CD14-positive monocyte (primary cell): ENCODE measurements around the gene VAMP2. TPM values are rescaled to one million over a fixed set of nuclear protein-coding genes. Genes with fewer than 3 reads are reported as not detected.

Experiments
- DNase-seq, 3 donors: peaks; one replicate each; pipeline ENCODE4 v3.0.0-alpha.2; 2011 to 2022
- H2AFZ ChIP-seq: 2 replicates; pipeline ENCODE4 v1.6.0; 2012; ENCODE audit warnings: mild to moderate bottlenecking, low read depth, low read length, inconsistent platforms; ENCODE audit not compliant: insufficient read depth, poor library complexity, severe bottlenecking
- H3K27ac ChIP-seq, 2 donors: 1 replicate in 1 of 2; 2 replicates in 1 of 2; pipeline ENCODE4 v1.5.1; 2012 to 2013; ENCODE audit warnings: low read length in 2 of 2, control low read depth in 1 of 2, inconsistent platforms in 1 of 2, low read depth in 1 of 2, mild to moderate bottlenecking in 1 of 2
- H3K27me3 ChIP-seq, 2 donors: one replicate each; pipeline versions ENCODE4 v1.6.0 to v1.6.1; 2011 to 2013; ENCODE audit warnings: low read length in 2 of 2; ENCODE audit not compliant: control insufficient read depth in 2 of 2, insufficient read depth in 2 of 2
- H3K36me3 ChIP-seq, 2 donors: replicated peaks in 1 of 2; 1 replicate in 1 of 2; 2 replicates in 1 of 2; pipeline versions ENCODE4 v1.5.1 to v1.6.1; 2012 to 2013; ENCODE audit warnings: low read length in 2 of 2, control low read depth in 1 of 2, inconsistent platforms in 1 of 2, mild to moderate bottlenecking in 1 of 2; ENCODE audit not compliant: insufficient read depth in 2 of 2, control insufficient read depth in 1 of 2
- H3K4me1 ChIP-seq, 2 donors: 1 replicate in 1 of 2; 2 replicates in 1 of 2; pipeline versions ENCODE4 v1.5.1 to v1.6.1; 2012 to 2013; ENCODE audit warnings: low read length in 2 of 2, control low read depth in 1 of 2, inconsistent platforms in 1 of 2, mild to moderate bottlenecking in 1 of 2, moderate library complexity in 1 of 2; ENCODE audit not compliant: insufficient read depth in 2 of 2, control insufficient read depth in 1 of 2
- H3K4me2 ChIP-seq: replicated peaks from 2 replicates; pipeline ENCODE3; 2012; ENCODE audit warnings: low read length, moderate library complexity, mild to moderate bottlenecking; ENCODE audit not compliant: poor library complexity, severe bottlenecking; ENCODE audit errors: extremely low read depth
- H3K4me3 ChIP-seq, 3 experiments: fragments of 200-600 bp in 1 of 3; sonication (generic) in 1 of 3; replicated peaks in 1 of 3; 1 replicate in 2 of 3; 2 replicates in 1 of 3; pipeline ENCODE4 v1.5.1; 2011 to 2013; ENCODE audit warnings: low read length in 3 of 3, mild to moderate bottlenecking in 3 of 3, control low read depth in 2 of 3, low read depth in 2 of 3, inconsistent platforms in 1 of 3, moderate library complexity in 1 of 3
- H3K79me2 ChIP-seq: 2 replicates; pipeline ENCODE4 v1.6.0; 2012; ENCODE audit warnings: mild to moderate bottlenecking, control low read depth, inconsistent platforms, low read length, moderate library complexity; ENCODE audit not compliant: insufficient read depth
- H3K9ac ChIP-seq: 2 replicates; pipeline ENCODE4 v1.6.0; 2017; ENCODE audit warnings: low read length, mild to moderate bottlenecking; ENCODE audit not compliant: insufficient read depth, poor library complexity, severe bottlenecking
- H3K9me3 ChIP-seq, 2 donors: replicated peaks in 1 of 2; 1 replicate in 1 of 2; 2 replicates in 1 of 2; pipeline versions ENCODE4 v1.5.1 to v1.6.1; 2012 to 2013; ENCODE audit warnings: low read length in 2 of 2, control low read depth in 1 of 2; ENCODE audit not compliant: control insufficient read depth in 1 of 2, insufficient read depth in 1 of 2
- H4K20me1 ChIP-seq: 2 replicates; pipeline ENCODE4 v1.6.0; 2012; ENCODE audit warnings: mild to moderate bottlenecking, low read length, control low read depth, moderate library complexity; ENCODE audit not compliant: insufficient read depth
- H3K27ac Mint-ChIP-seq, 7 donors: one replicate each; pipeline ENCODE4 v1.8.0; 2020; ENCODE audit warnings: mild to moderate bottlenecking in 7 of 7, mixed read lengths in 7 of 7, moderate library complexity in 6 of 7, inconsistent platforms in 2 of 7
- H3K27me3 Mint-ChIP-seq, 3 donors: one replicate each; pipeline ENCODE4 v1.8.0; 2021 to 2022; ENCODE audit warnings: low read depth in 3 of 3, mild to moderate bottlenecking in 3 of 3, mixed read lengths in 3 of 3, moderate library complexity in 3 of 3, inconsistent platforms in 1 of 3
- H3K36me3 Mint-ChIP-seq, 2 donors: one replicate each; pipeline ENCODE4 v1.8.0; 2020; ENCODE audit warnings: mixed read lengths in 2 of 2, inconsistent platforms in 1 of 2, mild to moderate bottlenecking in 1 of 2
- H3K4me1 Mint-ChIP-seq: one replicate; pipeline ENCODE4 v1.8.0; 2020; ENCODE audit warnings: mild to moderate bottlenecking, mixed read lengths
- H3K4me3 Mint-ChIP-seq, 2 donors: one replicate each; pipeline ENCODE4 v1.8.0; 2020; ENCODE audit warnings: mild to moderate bottlenecking in 2 of 2, mixed read lengths in 2 of 2, moderate library complexity in 1 of 2
- H3K9me3 Mint-ChIP-seq, 7 donors: one replicate each; pipeline ENCODE4 v1.8.0; 2020 to 2022; ENCODE audit warnings: mixed read lengths in 7 of 7, mild to moderate bottlenecking in 6 of 7, moderate library complexity in 6 of 7, inconsistent platforms in 2 of 7
- CTCF ChIP-seq: fragments of 200-600 bp; IDR thresholded peaks from one replicate; pipeline ENCODE4 v1.8.0; 2022; ENCODE audit warnings: antibody characterized with exemption, mild to moderate bottlenecking
- WGBS: methylation state at CpG from one replicate; pipeline ENCODE4 v1.1.5; 2013; ENCODE audit warnings: missing lambda C conversion rate; ENCODE audit not compliant: insufficient coverage; 5-methylcytosine and 5-hydroxymethylcytosine counted together
- intact Hi-C, 2 donors: fragments of 100-400 bp; cut with micrococcal nuclease; formaldehyde crosslinking; loops; one replicate each; pipeline versions ENCODE4 v1.15.0 to v1.15.1; 2023
- polyA plus RNA-seq, 3 donors: library from polyadenylated mRNA; depleted of rRNA in 1 of 3; unstranded in 2 of 3; stranded (reverse) in 1 of 3; fragments of 300-500 nt in 2 of 3; fragments of >200 nt in 1 of 3; fragmentation: Illumina TruSeq in 2 of 3; gene quantifications; 1 replicate in 2 of 3; 2 replicates in 1 of 3; pipeline ENCODE4 v1.2.3, GENCODE V29; 2012 to 2021

Gene VAMP2
- polyA plus RNA-seq, 3 donors = 10.2 to 139 (median 14.5) TPM

DNA sequence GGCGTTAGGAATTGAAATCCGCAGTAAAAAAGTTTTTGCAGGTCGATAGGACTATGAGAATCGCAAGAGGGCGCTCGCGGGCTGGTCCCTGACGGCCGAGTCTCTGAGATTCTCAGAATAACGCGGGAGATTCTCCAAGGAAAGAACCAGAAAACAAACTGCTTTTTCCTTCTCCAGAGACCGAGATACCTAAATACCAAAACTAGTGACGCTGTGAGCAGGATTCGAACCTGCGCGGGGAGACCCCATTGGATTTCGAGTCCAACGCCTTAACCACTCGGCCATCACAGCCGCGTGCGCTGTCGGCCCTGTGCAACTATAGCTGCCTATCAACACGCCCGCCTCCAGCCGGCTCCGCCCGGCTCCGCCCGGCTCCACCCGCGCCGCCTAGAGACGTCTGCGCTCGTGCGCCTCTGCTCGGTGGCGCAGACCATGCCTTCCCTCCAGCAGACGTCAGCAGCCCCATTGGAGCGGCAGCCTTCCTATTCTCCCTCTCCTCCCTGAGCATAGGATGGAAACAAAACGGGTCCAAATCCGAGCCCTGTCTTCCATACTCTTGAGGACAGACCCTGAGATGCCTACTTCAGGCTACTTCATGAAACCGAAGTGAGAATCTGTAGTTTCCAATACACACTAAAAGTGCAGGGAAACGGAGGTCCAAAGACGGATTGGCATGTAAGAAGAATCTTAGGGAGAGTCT, 23.9 kb downstream of the VAMP2 start:
- Mint-ChIP-seq H3K4me3 (no peak overlapping the region), H3K27ac (no peak overlapping the region), H3K36me3 (peaks cover 33 to 38% of the 10 kb centered on the region in 2 donors), H3K27me3 (peaks cover 6 to 18% (median 11%) of the 10 kb centered on the region in 3 donors), H3K9me3 (no peaks in the 10 kb centered on the region), H3K4me1 (no peaks in the 10 kb centered on the region)
- H3K9ac ChIP-seq = no peak overlapping the region
- peak overlapping the region; percentile 55 to 58 for H3K27ac ChIP-seq
- no peaks in the 10 kb centered on the region for H3K79me2 ChIP-seq
- peak; percentile 94 for TF ChIP-seq CTCF
- peaks cover 34 to 40% of the 10 kb centered on the region in 2 donors for H3K4me1 ChIP-seq
- peak overlapping the region; percentile 80 for H3K4me2 ChIP-seq
- H3K27me3 ChIP-seq = peaks cover 0 to 10% of the 10 kb centered on the region in 2 donors
- no peak overlapping the region for H2AFZ ChIP-seq
- peaks cover 50% of the 10 kb centered on the region for H4K20me1 ChIP-seq
- 0% methylated on average over 43 of the region's 46 CpGs for WGBS
- peak overlapping the region; percentile 4 to 68 (median 21) for H3K4me3 ChIP-seq
- peak; percentile 88 to 93 (median 90) for DNase-seq
- peaks cover 33 to 39% of the 10 kb centered on the region in 2 donors for H3K36me3 ChIP-seq
- intact Hi-C loops = loop anchor here (1.0 to 10.0 kb wide), 5 partner anchors 9 to 156 kb away; partner anchors contain the start of gene SLC25A35 (in 1 of the 2)
- H3K9me3 ChIP-seq = no peaks in the 10 kb centered on the region

DNA sequence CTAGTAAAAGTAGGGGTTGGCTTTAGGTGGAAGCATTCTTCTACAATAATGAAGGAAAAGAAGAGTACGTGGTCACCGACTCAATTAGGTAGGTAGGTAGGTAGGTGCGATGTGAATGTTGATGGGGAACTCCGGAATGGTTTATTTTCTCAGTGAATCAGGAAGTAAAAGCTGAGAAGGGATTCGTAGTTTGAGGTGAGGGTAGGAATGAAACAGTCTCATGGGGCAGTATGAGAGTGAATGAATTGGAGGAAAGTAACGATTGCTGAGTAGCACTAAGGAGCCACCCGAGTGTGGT, 24.4 kb downstream of the VAMP2 start:
- H4K20me1 ChIP-seq = peaks cover 46% of the 10 kb centered on the region
- Mint-ChIP-seq H3K27ac (no peak overlapping the region), H3K4me1 (no peaks in the 10 kb centered on the region), H3K27me3 (peaks cover 6 to 20% (median 11%) of the 10 kb centered on the region in 3 donors), H3K36me3 (peaks cover 28 to 33% of the 10 kb centered on the region in 2 donors), H3K9me3 (no peaks in the 10 kb centered on the region), H3K4me3 (no peak overlapping the region)
- H2AFZ ChIP-seq = no peak overlapping the region
- no peak for DNase-seq
- intact Hi-C loops = loop anchor here in 1 of 2 donors (2.0 to 10.0 kb wide), 4 partner anchors 20 to 156 kb away; partner anchors contain the start of gene SLC25A35
- peaks cover 28 to 34% of the 10 kb centered on the region in 2 donors for H3K36me3 ChIP-seq
- H3K9ac ChIP-seq = no peak overlapping the region
- TF ChIP-seq CTCF = no peak
- H3K79me2 ChIP-seq = no peaks in the 10 kb centered on the region
- H3K27ac ChIP-seq = peak overlapping the region; percentile 55 to 58
- H3K9me3 ChIP-seq = no peaks in the 10 kb centered on the region
- WGBS = 0% methylated on average over 7 of the region's 7 CpGs
- H3K4me3 ChIP-seq = peak overlapping the region in 2 of 3 experiments; percentile 1 to 68
- peaks cover 0 to 10% of the 10 kb centered on the region in 2 donors for H3K27me3 ChIP-seq
- H3K4me1 ChIP-seq = peaks cover 34 to 40% of the 10 kb centered on the region in 2 donors
- peak overlapping the region; percentile 80 for H3K4me2 ChIP-seq
